Vagina (tissue), 2 donors: Measurements from ENCODE around the gene WDR59.

Experiments
- POLR2A ChIP-seq, 2 donors: fragments of 450-650 bp; IDR thresholded peaks; one replicate each; pipeline ENCODE4 v1.6.1; 2017; ENCODE audit warnings: antibody characterized with exemption in 2 of 2, mild to moderate bottlenecking in 2 of 2, moderate library complexity in 2 of 2
- POLR2AphosphoS5 ChIP-seq, 2 donors: sonication (generic); formaldehyde crosslinking; IDR thresholded peaks; one replicate each; pipeline ENCODE4 v1.9.0; 2017; ENCODE audit warnings: antibody characterized with exemption in 2 of 2, mild to moderate bottlenecking in 2 of 2, low read depth in 1 of 2; ENCODE audit not compliant: insufficient read depth in 1 of 2
- TF ChIP-seq, protein P1 (sequence below), 3 experiments: fragments of 450-650 bp in 2 of 3; fragments of 200-600 bp in 1 of 3; sonication (generic) in 1 of 3; IDR thresholded peaks; one replicate each; pipeline ENCODE4 v1.5.1; 2017 to 2019; ENCODE audit warnings: antibody characterized with exemption in 3 of 3, mild to moderate bottlenecking in 2 of 3, moderate library complexity in 2 of 3

DNA sequence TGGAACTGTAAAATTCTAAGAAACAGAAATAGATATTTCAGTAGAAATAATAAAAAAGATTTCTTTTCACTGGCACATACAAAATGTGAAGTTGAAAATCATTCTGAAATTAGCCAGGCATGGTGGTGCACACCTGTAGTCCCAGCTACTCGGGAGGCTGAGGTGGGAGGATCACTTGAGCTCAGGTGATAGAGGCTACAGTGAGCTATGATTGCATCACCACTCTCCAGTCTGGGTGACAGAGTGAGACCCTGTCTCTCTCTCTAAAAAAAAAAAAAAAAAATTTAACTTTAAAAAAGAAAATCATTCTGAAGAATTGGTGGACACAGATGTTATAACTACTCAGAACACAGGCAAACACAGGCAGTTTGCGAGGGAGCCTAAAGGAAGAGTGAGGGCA, 112.6 kb downstream of the WDR59 start:
- TF ChIP-seq, protein P1, sequence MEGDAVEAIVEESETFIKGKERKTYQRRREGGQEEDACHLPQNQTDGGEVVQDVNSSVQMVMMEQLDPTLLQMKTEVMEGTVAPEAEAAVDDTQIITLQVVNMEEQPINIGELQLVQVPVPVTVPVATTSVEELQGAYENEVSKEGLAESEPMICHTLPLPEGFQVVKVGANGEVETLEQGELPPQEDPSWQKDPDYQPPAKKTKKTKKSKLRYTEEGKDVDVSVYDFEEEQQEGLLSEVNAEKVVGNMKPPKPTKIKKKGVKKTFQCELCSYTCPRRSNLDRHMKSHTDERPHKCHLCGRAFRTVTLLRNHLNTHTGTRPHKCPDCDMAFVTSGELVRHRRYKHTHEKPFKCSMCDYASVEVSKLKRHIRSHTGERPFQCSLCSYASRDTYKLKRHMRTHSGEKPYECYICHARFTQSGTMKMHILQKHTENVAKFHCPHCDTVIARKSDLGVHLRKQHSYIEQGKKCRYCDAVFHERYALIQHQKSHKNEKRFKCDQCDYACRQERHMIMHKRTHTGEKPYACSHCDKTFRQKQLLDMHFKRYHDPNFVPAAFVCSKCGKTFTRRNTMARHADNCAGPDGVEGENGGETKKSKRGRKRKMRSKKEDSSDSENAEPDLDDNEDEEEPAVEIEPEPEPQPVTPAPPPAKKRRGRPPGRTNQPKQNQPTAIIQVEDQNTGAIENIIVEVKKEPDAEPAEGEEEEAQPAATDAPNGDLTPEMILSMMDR (IDR thresholded peaks at IDR 0.05): no peak
- TF ChIP-seq POLR2A (IDR thresholded peaks at IDR 0.05) (no peak), POLR2AphosphoS5 (IDR thresholded peaks at IDR 0.05; ENCODE audit: insufficient read depth in 1 of 2, low read depth in 1 of 2) (no peak)
